Glutamatergic neuron (in vitro differentiated cells): Measurements from ENCODE around the gene SIX5. TPM values are rescaled to one million over a fixed set of nuclear protein-coding genes. Genes with fewer than 3 reads are reported as not detected.
"Not testable (repeated sequence)": the region's sequence is repeated elsewhere in the genome, so short reads cannot be mapped to it uniquely, and the experiment has no call there.

ENCODE experiments used
- DNase-seq: peaks from one replicate; pipeline ENCODE4 v3.0.0; 2022
- H3K27ac Mint-ChIP-seq: one replicate; pipeline ENCODE4 v1.8.0; 2020; ENCODE audit warnings: mild to moderate bottlenecking, mixed read lengths, inconsistent platforms; ENCODE audit not compliant: unreplicated experiment
- H3K27me3 Mint-ChIP-seq: one replicate; pipeline ENCODE4 v1.8.0; 2020; ENCODE audit warnings: mild to moderate bottlenecking, moderate library complexity, mixed read lengths, inconsistent platforms; ENCODE audit not compliant: unreplicated experiment
- H3K36me3 Mint-ChIP-seq: one replicate; pipeline ENCODE4 v1.8.0; 2020; ENCODE audit warnings: mild to moderate bottlenecking, mixed read lengths, inconsistent platforms; ENCODE audit not compliant: unreplicated experiment
- H3K4me1 Mint-ChIP-seq: one replicate; pipeline ENCODE4 v1.8.0; 2020; ENCODE audit warnings: mild to moderate bottlenecking, low read depth, mixed read lengths, inconsistent platforms; ENCODE audit not compliant: unreplicated experiment
- H3K4me3 Mint-ChIP-seq: one replicate; pipeline ENCODE4 v1.8.0; 2020; ENCODE audit warnings: mild to moderate bottlenecking, mixed read lengths, inconsistent platforms; ENCODE audit not compliant: unreplicated experiment
- H3K9me3 Mint-ChIP-seq: one replicate; pipeline ENCODE4 v1.8.0; 2020; ENCODE audit warnings: mild to moderate bottlenecking, moderate library complexity, mixed read lengths, inconsistent platforms; ENCODE audit not compliant: unreplicated experiment
- CTCF ChIP-seq: fragments of 200-600 bp; sonication (generic); IDR thresholded peaks from one replicate; pipeline ENCODE4 v1.5.0; 2021; ENCODE audit not compliant: partially characterized antibody, unreplicated experiment
- total RNA-seq: library from RNA; stranded (reverse); fragmentation: NEBNext Ultra II Directional; extraction: Animal tissue kit (Norgen Biotek cat#: 25700); gene quantifications from one replicate; pipeline ENCODE4 v1.2.1, GENCODE V29; 2021; ENCODE audit not compliant: unreplicated experiment

The SIX5 gene
- total RNA-seq, 1 donor from 2014 or later = 2.0 TPM

DNA sequence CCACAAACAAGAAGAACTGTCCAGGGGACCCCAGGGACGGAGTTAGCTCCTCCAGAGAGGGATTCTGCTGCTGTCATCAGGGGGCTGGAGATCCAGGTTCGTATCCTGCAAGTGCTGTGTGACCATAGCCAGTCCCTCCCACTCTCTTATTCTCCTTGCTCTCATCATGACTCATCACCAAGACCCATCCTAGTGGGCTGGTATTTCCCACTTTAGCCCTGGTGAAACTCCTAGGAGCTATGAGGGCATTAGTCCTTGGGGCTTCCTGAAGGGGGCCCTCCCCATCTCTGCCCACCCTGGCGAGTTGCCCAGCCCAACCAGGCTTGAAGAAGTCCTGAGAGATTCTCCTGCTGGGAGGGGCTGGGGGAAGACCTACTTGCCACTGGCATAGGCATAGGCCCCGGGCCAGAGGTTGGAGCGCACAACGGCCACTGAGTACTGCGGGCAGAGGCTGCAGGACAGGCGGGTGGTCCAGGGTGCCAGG, 31.1 kb upstream of the SIX5 start:
- Mint-ChIP-seq H3K4me1 (peaks cover 3% of the 10 kb centered on the region), H3K4me3 (no peak overlapping the region), H3K9me3 (no peaks in the 10 kb centered on the region), H3K36me3 (no peaks in the 10 kb centered on the region), H3K27me3 (peaks cover 5% of the 10 kb centered on the region), H3K27ac (no peak overlapping the region)
- TF ChIP-seq CTCF = no peak
- no peak for DNase-seq

- not testable (repeated sequence) for H3K27me3 Mint-ChIP-seq, H3K36me3 Mint-ChIP-seq, DNase-seq, H3K4me1 Mint-ChIP-seq, H3K27ac Mint-ChIP-seq, H3K9me3 Mint-ChIP-seq, H3K4me3 Mint-ChIP-seq
Observed at GRCh38 chr19:45799541-45799940, 30.5 kb upstream of the SIX5 start.

DNA sequence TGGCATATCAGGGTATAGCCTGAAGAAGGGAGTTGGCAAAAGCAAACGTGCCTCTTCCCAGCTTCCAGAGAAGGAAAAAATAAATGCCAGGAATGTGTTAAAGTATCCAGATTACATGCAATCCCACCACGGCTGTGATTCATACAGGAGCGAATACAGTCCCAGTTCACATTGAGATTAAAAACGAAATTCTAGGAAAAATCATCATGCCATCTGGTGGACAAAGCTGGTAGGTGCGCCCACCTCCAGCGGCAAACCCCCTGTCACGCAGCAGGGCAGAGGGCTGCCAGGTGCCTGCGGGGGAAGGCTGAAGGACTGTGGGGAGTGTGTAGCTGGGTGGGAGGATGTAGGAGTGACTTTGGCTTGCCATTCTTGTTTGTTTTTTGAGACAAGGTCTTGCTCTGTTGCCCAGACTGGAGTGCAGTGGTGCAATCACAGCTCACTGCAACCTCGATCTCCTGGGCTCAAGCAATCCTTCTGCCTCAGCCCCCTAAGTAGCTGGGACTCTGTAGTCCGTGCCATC, 30.0 kb upstream of the SIX5 start:
- Mint-ChIP-seq H3K4me3 (no peak overlapping the region), H3K36me3 (no peaks in the 10 kb centered on the region), H3K4me1 (peaks cover 3% of the 10 kb centered on the region), H3K9me3 (no peaks in the 10 kb centered on the region), H3K27me3 (peaks cover 5% of the 10 kb centered on the region), H3K27ac (no peak overlapping the region)
- peak; percentile 88 for TF ChIP-seq CTCF
- DNase-seq = peak; percentile 76

DNA sequence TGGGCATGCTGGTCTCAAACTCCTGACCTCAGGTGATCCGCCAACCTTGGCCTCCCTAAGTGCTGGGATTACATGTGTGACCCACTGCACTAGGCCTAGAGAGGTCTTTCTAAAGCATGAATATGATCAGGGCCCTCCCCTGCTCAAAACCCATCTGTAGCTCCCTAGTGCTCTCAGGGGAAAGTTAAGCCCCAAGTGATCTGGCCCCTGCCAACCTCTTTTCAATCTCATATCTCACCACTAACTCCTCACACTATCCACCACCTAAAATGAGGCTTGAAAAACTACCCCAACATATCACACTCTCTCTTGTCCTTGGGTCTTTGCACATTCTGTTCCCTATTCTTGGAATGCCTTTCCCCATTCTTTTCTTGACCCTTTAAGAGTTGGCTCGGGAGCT, 25.6 kb upstream of the SIX5 start:
- H3K4me3 Mint-ChIP-seq = no peak overlapping the region
- DNase-seq = no peak
- peaks cover 9% of the 10 kb centered on the region for H3K27me3 Mint-ChIP-seq
- peaks cover 16% of the 10 kb centered on the region for H3K4me1 Mint-ChIP-seq
- TF ChIP-seq CTCF = no peak
- H3K27ac Mint-ChIP-seq = no peak overlapping the region
- H3K36me3 Mint-ChIP-seq = no peaks in the 10 kb centered on the region
- peaks cover 8% of the 10 kb centered on the region for H3K9me3 Mint-ChIP-seq

- peaks cover 9% of the 10 kb centered on the region for H3K27me3 Mint-ChIP-seq
- peaks cover 8% of the 10 kb centered on the region for H3K9me3 Mint-ChIP-seq
- DNase-seq = no peak
- H3K4me3 Mint-ChIP-seq = peak overlapping the region; percentile 56
- no peak for TF ChIP-seq CTCF
- no peaks in the 10 kb centered on the region for H3K36me3 Mint-ChIP-seq
- no peak overlapping the region for H3K27ac Mint-ChIP-seq
- H3K4me1 Mint-ChIP-seq = peaks cover 13% of the 10 kb centered on the region
Observed at GRCh38 chr19:45793876-45794275, 24.8 kb upstream of the SIX5 start.
